MM.1S (cell line): ENCODE results near the gene BABAM1.

Experiments used
- EZH2 ChIP-seq: fragments of 300-600 bp; sonication (generic); optimal IDR thresholded peaks from 2 replicates; pipeline ENCODE3; 2017; ENCODE audit warnings: low read depth, mild to moderate bottlenecking, antibody characterized with exemption, low read length, mixed read lengths
- TF ChIP-seq, protein P1 (sequence below): fragments of 300-600 bp; sonication (generic); IDR thresholded peaks from 2 replicates; pipeline ENCODE4 v1.5.1; 2016; ENCODE audit warnings: antibody characterized with exemption, low read length, mixed read lengths

DNA sequence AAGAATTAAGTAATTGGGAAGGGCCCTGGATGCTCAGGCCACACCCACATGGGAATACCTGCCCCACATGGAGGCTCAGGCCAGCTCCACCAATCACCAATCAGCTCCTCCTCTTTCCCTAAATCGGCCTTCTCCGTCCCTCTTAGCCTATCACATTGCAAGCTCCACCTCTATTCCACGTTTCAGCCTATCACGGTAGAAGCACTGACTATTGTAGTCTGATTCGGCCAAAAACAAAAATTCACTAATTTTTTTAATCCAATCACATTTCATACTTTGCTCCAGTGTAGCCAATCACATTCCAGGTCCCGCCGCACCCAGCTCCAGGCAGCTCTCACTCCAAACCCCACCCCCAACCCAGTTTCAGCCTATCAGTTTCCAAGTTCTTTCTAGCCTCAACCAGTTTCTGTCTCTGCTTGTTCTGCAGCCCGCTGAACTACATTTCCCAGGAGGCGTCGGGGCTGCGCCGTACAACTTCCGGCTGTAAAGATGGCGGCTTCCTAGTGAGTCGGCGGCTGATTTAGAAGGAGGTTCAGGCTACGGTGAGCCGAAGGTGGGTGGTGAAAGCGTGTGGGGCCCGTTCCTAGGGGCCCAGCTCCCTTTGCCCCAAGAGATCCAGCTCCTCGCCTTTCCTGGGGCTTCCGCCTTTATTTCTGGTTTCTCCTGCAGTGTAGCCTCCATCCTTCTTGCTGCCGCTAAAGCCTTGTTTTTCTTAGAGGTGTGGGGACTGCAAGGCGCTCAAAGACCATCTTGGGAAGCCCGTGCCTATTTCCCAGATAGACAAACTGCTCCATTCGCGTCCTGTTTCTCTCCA lies at the start of gene BABAM1:
- TF ChIP-seq, protein P1, sequence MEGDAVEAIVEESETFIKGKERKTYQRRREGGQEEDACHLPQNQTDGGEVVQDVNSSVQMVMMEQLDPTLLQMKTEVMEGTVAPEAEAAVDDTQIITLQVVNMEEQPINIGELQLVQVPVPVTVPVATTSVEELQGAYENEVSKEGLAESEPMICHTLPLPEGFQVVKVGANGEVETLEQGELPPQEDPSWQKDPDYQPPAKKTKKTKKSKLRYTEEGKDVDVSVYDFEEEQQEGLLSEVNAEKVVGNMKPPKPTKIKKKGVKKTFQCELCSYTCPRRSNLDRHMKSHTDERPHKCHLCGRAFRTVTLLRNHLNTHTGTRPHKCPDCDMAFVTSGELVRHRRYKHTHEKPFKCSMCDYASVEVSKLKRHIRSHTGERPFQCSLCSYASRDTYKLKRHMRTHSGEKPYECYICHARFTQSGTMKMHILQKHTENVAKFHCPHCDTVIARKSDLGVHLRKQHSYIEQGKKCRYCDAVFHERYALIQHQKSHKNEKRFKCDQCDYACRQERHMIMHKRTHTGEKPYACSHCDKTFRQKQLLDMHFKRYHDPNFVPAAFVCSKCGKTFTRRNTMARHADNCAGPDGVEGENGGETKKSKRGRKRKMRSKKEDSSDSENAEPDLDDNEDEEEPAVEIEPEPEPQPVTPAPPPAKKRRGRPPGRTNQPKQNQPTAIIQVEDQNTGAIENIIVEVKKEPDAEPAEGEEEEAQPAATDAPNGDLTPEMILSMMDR: no peak
- no peak for TF ChIP-seq EZH2
